GDM1 (cell line): ENCODE data around the gene PLEKHH2.

ENCODE experiments used
- DNase-seq: peaks from one replicate; lab custom pipeline; 2025; lab: John Stamatoyannopoulos, UW

The PLEKHH2 gene

GRCh38 chr2:43812006-43812405, 174.9 kb downstream of the PLEKHH2 start:
- DNase-seq = no peak

- no peak for DNase-seq
Observed at GRCh38 chr2:43812947-43813346, 175.9 kb downstream of the PLEKHH2 start.

GRCh38 chr2:43814711-43815110, 177.7 kb downstream of the PLEKHH2 start:
- DNase-seq = no peak
